IPS-11a (cell line): ENCODE results near the gene LMLN.
"Not testable (repeated sequence)": the region's sequence is repeated elsewhere in the genome, so short reads cannot be mapped to it uniquely, and the experiment has no call there.

Experiments used
- H3K4me3 ChIP-seq: one replicate; pipeline ENCODE4 v1.5.1; 2013; ENCODE audit warnings: low read depth, low read length, control low read depth

LMLN gene

DNA sequence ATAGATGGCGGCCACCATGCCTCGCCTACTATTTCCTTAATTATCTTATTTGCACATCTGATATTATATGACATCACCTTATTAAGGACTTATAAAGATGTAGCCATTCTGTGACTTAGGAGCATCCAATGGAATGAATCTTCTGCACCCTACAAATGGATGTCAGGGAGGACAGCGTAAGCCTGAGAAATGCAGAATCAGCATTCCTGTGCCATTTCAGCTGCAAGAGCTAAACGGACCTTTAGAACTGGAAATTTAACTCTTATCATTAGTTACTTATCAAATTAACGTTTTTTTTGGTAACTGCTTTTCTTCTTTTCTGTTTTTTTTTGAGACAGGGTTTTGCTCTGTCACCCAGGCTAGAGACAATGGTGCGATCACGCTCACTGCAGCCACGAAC lies 65.6 kb downstream of the LMLN start:
- H3K4me3 ChIP-seq, result no peak overlapping the region

DNA sequence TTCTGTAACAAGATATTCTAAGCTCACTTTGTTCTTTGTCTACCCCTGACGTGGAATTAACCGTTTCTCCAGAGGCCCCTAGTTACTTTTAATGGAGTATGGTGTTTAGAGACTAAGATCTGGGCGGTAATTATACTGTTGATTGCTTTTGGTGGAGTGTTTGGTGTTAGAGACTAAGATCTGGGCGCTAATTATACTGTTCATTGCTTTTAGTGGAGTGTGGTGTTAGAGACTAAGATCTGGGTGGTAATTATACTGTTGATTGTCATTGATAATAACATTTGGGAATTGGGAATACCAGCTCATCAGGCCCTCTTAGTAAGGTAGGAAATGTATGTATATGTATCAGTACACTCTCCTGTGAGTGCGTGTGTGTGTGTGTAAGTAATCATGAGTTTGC lies 66.6 kb downstream of the LMLN start:
- no peak overlapping the region for H3K4me3 ChIP-seq

DNA sequence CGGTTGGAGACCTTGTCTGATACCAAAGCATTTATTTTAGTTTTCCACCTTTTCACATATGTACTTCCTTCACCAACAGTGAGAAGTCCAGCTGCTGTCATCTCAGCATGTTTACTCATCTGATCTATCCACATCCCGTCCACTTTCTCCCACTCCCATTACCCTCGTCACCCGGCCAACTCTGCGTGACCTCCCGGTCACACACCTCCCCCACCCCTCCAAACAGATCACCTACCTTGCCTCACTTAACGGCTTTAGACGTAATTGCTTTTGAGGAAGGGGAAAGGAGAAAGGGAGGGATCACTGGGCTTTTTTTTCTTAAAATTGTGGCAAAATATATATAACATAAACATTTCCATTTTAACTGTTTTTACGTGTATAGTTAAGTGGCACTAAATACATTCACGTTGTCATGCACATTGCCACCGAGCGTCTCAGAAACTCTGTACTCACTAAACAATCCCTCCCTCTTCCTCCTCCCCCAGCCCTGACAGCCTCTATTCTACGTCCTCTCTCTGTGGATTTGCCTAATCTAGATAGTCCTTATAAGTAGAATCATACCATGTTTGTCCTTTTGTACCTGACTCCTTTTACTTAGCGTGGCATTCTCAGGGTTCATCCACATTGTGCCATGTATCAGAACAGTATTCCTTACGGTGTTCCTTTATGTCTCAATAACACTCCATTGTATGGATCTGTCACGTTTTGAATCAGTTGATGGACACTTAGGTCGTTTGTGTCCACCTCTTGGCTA lies 67.2 kb downstream of the LMLN start:
- H3K4me3 ChIP-seq, result no peak overlapping the region

DNA sequence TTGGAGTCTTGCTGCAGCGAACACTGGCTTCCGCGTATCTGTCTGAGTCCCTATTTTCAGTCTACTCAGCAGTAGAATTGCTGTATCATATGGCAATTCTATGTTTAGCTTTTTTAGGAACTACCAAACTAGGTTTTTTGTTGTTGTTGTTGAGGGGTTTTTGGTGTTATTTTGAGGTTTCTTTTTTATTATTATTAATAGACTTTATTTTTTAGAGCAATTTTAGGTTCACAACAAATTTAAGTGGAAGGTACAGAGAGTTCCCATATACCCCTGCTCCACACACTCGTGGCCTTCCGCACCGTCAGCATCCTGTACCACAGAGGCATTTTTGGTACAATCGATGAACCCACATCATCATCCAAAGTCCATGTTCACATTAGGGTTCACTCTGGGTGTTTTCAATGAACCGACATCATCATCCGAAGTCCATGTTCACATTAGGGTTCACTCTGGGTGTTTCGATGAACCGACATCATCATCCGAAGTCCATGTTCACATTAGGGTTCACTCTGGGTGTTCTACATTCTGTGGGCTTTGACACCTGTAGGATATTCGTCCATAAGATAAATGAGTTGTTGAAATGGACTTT lies 67.9 kb downstream of the LMLN start:
- no peak overlapping the region for H3K4me3 ChIP-seq

DNA sequence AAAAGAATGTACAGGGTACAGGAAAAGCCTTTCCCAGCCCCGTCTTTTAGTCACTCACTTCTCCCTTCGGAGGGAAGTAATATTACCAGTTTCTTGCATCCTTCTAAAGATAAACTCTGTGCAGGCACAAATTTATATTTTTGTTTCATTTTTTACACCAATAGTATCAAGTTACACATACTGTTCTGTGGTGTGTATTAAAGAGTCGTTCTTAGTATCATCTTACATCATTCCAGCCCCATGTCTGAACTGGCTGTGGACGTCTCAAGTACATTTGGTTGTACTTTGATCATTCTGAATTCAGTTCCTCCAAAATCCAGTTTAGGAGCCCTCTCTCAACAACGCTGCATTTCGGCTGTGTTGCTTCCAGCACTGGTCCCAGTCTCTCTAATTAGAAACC lies 68.7 kb downstream of the LMLN start:
- H3K4me3 ChIP-seq, result no peak overlapping the region

DNA sequence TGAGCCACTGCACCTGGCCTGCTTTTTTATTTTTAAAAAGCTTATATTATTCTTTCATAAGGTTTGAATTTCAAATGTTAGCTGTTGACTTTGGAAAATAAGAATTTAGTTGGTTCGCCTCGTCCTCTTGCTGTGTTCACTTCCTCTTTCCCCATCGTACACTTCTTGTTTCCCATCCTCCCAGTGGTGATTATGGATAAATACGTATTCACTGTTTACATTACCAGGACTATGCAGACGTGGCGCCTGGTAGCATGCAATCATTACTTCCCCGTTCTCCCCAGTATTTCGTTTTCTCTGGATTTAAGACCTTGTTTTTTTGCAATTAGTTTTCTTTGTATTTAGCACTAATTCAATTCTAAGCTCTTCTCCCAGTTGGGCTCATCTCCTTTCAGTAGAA lies 70.1 kb downstream of the LMLN start:
- H3K4me3 ChIP-seq, result no peak overlapping the region

DNA sequence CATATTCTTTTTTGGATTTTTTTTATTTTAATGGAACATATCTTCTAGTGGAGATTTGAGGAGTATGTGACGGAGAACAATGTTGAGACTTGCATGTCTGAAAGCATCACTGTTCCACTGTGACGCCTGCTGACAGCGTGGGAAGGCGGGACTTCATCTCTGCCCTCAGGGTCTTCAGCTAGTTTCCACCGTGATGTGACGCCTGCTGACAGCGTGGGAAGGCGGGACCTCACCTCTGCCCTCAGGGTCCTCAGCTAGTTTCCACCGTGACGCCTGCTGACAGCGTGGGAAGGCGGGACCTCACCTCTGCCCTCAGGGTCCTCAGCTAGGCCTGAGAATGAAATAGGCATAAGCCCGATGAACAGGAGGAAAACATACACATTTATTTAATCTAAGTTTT lies 70.7 kb downstream of the LMLN start:
- H3K4me3 ChIP-seq, result no peak overlapping the region

DNA sequence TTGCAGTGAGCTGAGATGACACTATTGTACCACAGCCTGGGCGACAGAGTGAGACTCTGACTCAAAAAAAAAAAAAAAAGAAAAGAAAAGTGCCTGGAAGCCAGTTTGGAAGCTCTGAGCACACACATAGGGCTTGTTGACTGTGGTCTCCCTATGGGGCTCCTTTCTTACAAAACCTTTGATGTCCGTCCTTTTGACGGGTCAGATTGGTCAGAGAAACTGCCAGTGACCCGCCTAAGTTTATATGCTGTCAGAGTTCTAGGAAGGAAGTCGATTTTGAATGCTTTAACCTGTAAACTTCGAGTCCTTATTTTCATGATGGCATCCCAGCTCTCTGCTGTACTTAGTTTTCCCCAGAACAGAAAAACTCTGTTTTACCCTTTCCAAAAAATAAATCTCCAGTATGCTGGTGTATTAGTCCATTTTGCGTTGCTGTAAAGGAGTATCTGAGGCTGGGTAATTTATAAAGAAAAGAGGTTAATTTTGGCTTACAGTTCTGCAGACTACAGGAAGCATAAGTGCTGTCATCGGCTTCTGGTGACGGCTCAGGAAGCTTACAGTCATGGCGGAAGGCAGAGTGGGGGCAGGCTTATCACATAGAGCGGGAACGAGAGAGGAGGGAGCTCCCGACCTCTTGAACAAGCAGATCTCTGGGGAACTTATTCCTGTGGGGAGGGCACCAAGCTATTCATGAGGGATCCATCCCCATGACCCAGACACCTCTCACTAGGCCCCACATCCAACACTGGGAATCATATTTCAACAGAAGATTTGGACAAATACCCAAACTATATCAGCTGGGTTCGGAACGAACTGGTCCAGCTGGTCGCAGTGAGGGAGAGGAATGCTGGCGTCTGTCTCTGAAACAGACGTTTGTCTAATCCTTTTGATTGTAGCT lies 72.3 kb downstream of the LMLN start:
- no peak overlapping the region for H3K4me3 ChIP-seq

DNA sequence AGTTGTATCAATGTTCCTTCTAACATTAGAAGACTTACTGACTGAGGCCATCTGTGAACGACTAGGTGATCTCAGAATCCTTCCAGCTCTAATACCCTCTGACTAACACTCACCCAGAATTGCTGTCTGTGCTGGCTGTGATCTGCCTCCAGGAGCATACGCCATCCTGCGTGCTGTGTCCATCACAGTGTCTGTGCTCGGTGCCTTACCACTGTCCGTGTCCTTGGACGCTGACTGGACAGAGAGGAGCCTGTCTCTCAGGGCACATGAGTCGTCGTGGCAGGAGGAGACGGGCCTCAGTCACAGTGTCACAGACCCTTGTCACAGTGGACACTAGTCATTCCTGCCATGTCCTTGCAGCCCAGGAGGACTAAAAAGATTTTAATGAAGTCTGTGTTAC lies 83.1 kb downstream of the LMLN start:
- H3K4me3 ChIP-seq, result no peak overlapping the region

DNA sequence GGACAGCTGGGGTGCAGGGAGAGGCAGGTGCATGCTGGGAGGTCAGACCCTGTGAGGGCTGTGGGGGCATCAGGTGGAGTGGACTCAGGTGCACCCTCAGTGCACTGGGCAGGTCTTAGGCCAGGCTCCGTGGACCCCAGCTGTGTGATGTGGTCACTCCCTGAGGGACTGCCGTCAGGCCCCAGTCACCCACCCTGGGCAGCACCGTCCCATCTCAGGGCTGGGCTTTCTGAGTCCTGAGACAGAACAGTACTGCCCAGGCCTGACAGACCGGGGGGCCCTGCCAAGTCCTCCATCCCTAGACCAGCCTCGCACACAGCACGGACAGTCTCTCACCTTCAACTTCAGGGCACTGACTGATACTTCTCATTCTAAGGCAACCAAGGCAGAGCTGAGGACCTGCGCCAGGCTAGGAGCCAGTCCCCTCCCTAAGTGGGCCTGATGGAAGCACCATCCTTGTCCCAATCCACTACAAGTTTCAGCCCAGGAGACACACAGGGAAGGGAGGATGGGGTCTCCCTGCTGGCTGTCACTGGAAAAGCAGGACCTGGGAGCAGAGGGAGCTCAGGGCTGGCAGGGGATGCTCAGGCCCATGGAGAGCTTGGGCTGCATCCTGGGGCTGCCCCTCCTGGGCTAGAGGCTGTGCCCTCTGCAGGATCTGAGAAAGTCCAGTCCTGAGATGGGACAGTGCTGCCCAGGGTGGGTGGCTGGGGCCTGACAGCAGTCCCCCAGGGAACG lies 86.3 kb downstream of the LMLN start:
- H3K4me3 ChIP-seq, result no peak overlapping the region

DNA sequence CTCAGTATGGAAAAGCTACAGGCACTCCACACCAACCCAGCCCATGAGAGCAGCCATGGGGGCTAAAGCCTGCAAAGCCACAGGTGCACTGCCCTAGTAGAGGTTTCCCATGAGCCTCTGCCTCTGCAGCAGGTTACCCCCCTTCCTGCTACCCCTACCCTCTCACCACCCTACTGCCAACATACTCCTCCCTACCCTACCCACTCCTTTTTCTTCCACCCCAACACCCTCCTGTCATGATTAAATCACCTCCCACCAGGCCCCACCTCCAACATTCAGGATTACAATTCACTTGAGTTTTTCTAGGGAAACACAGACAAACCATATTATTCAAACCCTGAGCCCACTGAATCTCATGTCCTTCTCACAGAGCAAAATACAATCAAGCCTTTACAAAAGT lies 88.4 kb downstream of the LMLN start:
- no peak overlapping the region for H3K4me3 ChIP-seq

DNA sequence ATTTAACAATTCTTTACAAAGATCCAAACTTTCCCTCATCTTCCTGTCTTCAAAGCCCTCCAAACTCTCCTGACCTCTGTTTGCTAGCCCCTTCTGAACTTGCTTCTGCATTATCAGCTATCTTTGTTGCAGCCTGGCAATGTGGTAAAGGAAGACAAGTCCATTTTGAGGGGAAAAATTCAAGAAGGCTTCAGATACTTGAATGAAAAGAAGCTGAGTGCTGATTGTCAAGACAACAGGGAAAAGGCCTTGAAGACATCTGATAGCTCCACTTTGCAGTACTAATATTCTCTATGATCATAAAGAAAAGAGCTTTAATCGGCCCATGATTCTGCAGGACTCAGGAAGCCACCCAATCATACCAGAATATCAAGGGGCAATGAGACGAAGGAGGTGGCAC lies 91.8 kb downstream of the LMLN start:
- H3K4me3 ChIP-seq, result no peak overlapping the region

DNA sequence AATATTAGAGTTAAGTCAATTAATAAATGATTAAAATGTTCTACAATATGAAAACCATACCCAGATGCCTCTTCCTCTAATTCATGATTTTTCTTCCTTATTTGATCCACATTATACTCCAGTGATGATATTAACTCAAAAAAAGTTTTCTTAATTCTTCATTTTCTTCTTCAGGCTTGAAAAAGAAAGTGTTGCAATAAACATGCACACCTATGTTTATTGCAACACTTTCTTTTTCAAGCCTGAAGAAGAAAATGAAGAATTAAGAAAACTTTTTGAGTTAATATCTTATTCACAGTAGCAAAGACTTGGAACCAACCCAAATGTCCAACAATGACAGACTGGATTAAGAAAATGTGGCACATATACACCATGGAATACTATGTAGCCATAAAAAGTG lies 93.4 kb downstream of the LMLN start:
- H3K4me3 ChIP-seq, result not testable (repeated sequence)

DNA sequence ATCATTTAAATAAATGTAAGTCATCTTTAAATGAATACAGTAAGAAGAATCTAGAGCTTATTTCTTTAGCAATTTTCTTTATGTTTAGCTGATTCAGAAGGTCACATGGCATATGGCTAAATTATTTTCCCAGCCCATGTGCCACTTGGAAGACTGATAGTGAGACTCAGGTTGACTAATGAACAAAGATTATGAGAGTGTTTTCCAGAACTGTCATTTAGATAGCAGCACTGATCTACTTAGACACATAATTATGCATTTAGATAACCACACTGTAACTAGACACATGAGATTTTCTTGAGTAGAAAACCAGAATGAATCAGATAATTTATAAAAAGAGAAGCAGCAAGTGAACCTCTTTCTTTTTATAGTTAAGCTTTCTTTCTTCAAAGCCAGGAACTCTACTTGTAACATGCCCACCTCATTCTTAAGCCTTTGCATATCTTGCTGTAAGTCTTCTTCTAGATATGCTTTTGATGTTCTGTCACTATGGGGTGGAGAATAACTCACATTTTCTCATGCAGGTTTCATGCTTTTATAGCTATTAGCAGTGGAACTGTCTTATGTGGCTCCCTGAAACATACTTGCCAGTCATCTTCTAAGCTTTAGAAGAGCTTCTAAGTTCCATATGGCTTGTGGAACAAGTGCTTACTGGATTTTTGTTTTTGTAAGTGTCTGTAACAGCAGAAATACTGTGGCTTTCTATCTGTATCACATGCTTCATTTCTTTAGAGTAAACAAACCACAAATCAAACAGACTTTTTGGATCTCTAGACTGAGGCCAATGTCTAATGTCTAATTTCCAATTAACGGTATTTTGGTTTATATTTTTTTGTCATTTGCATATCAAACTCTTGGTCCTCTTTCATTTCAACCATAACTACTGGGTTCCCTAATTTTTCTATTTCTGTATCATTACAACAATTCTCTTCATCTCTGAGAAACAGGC lies 101.4 kb downstream of the LMLN start:
- no peak overlapping the region for H3K4me3 ChIP-seq

DNA sequence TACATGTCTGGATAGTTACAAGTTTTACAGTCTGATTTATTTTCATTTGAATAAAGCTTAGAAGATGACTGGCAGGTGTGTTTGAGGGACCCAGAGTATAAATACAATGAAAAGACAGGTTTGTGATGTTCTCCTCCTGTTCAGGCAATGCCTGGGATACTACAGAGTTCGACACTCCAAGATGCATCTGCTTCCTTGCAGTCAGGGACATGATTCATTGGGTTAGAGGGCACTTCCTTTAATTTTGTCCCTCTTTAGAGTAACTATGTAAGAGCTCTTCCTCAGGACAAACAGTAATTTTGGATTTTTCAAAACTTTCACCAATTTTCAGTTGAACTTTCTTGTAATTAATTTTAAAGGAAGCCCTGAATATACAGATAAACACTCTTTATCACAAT lies 102.0 kb downstream of the LMLN start:
- no peak overlapping the region for H3K4me3 ChIP-seq

DNA sequence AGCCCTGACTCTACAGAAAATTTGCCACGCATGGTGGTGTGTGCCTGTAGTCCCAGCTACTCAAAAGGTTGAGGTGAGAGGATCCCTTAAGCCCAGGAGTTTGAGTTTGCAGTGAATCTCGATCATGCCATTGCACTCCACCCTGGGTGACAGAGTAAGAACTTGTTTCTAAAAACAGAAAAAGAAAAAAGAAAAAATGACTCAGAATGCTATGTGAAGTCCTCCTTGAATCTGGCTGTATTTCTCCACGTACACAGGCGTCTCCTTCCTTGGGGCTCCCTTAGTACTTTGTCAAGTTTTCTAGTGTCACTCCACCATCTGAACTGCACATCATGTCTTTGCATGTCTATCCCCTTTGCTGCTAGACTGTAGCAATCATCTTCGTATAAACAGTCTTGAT lies 104.4 kb downstream of the LMLN start:
- H3K4me3 ChIP-seq, result no peak overlapping the region

DNA sequence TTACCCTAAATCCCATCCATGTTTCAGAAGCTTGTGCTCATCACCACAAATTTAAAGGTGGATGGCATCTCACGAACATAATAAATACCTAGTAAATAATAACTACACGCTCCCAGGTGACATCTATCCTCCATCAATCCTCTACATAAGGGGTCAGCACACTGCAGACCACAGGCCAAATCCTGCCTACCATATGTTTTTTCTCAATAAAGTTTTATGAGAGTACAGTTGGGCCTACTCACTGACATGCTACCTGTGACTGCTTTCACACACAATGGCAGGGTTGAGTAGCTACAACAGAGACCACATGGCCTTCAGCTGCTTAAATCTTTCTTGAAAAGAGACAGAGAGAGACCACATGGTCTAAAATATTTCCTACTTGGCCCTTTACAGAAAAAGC lies 105.9 kb downstream of the LMLN start:
- H3K4me3 ChIP-seq, result no peak overlapping the region

DNA sequence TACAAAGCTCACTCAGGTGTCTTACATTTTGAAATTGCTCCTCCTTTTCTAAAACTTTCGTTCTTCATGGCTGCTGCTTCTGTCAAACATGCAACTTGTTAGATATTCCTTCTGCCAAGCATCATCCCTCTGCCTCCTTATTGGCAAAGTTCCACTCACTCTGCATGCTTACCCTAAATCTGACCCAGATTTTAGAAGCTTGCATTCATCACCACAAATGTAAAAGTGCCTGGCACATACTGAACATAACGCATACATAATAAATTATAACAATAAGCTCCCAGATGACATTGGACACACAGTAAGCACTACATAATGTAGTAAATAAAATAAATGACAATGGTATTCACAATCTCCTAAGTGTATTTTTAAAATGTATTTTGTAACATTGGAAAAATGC lies 107.4 kb downstream of the LMLN start:
- no peak overlapping the region for H3K4me3 ChIP-seq

DNA sequence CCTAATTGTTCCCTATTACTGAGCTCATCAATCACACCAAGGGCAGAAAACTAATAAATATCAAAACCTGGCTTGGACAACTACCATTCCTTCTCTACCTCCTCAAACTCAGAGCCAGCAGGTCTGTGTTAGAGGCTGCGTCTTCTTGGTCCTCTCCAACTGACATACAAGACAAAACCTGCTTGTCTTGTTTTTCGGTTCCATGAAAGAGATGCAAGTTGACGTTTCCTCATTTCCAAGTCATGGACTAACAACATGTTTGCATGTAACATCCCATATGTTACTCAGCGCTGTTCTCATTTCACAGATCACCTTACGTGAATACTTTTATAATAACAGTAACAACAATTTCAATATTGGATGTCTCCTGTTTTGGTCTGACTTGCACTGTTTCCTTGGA lies 110.9 kb downstream of the LMLN start:
- H3K4me3 ChIP-seq, result no peak overlapping the region

DNA sequence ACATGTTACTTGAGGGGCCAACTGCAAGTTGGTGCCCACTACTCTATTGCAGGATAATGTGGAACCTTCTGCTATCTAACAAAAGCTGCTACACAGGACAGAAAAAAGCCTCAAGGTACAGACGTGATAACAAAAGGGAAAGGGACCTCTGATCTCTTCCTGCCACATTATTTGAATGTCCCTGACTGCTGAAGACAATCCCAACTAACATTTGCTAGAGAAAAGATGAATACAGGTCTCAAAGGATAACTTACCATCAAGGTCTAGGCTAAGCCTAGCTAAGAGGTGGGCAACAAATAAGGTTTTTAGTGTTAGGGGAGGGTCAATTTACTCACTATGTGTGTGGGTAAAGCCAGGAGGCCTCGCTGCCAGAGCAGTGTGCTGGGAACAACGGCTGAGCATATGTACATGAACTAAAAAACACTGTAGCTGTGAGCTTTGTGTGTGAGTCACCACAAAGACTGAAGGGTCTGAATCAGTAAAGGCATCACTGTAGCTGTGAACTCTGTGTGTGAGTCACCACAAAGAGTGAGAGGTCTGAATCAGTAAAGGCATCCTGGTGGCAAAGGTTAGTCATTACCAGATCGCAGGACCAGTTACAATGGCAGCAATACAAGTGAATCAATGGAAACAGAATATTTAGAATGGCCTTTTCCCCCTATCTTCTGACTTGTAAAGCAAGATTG lies 111.7 kb downstream of the LMLN start:
- no peak overlapping the region for H3K4me3 ChIP-seq
